Calu3 (cell line): ENCODE data around the gene TMIE. TPM values are rescaled to one million over a fixed set of nuclear protein-coding genes. Genes with fewer than 3 reads are reported as not detected.

Experiments used
- BruUV-seq: library from RNA; stranded (reverse); fragments of 400-500 nt; replicated peaks from 2 replicates; lab custom pipeline; 2021; lab: Mats Ljungman, UMichigan
- CTCF ChIA-PET: fragments of 300-600 bp; sonication (Branson Sonifier 250); formaldehyde crosslinking; loops from one replicate; lab custom pipeline; 2022; ENCODE audit warnings: antibody characterized with exemption; lab: Charles Lee
- DNase-seq: peaks from one replicate; pipeline ENCODE4 v3.0.0; 2022
- H3K27ac Mint-ChIP-seq: one replicate; pipeline ENCODE4 v1.8.0; 2022; ENCODE audit warnings: mixed read lengths; ENCODE audit not compliant: unreplicated experiment
- H3K27me3 Mint-ChIP-seq: one replicate; pipeline ENCODE4 v1.8.0; 2022; ENCODE audit warnings: mixed read lengths; ENCODE audit not compliant: unreplicated experiment
- H3K36me3 Mint-ChIP-seq: one replicate; pipeline ENCODE4 v1.8.0; 2022; ENCODE audit warnings: mild to moderate bottlenecking, moderate library complexity, mixed read lengths; ENCODE audit not compliant: insufficient read depth, unreplicated experiment
- H3K4me1 Mint-ChIP-seq: one replicate; pipeline ENCODE4 v1.8.0; 2022; ENCODE audit warnings: mild to moderate bottlenecking, low read depth, mixed read lengths; ENCODE audit not compliant: unreplicated experiment
- H3K4me3 Mint-ChIP-seq: one replicate; pipeline ENCODE4 v1.8.0; 2022; ENCODE audit warnings: mild to moderate bottlenecking, low read depth, moderate library complexity, mixed read lengths; ENCODE audit not compliant: unreplicated experiment
- H3K9me3 Mint-ChIP-seq: one replicate; pipeline ENCODE4 v1.8.0; 2022; ENCODE audit warnings: low read depth, mixed read lengths; ENCODE audit not compliant: unreplicated experiment
- CTCF ChIP-seq: fragments of 200-600 bp; IDR thresholded peaks from one replicate; pipeline ENCODE4 v1.8.0; 2022; ENCODE audit warnings: antibody characterized with exemption; ENCODE audit not compliant: unreplicated experiment
- intact Hi-C: fragments of 100-400 bp; cut with micrococcal nuclease; formaldehyde crosslinking; loops from one replicate; pipeline ENCODE4 v1.10.0; 2022; ENCODE audit not compliant: unreplicated experiment
- total RNA-seq: library from RNA; stranded (reverse); gene quantifications from 2 replicates; pipeline ENCODE4 v1.2.3, GENCODE V29; 2022

The TMIE gene
- total RNA-seq, 1 experiment from 2014 or later, result 0.26 TPM

- peaks cover 21% of the 10 kb centered on the region for H3K36me3 Mint-ChIP-seq
- H3K27me3 Mint-ChIP-seq, result no peaks in the 10 kb centered on the region
- no peak for TF ChIP-seq CTCF
- no peak for DNase-seq
- no peaks in the 10 kb centered on the region for H3K9me3 Mint-ChIP-seq
- H3K27ac Mint-ChIP-seq, result no peak overlapping the region
- CTCF ChIA-PET, result no interaction called here
- intact Hi-C loops, result no loop called here
- no peak overlapping the region for H3K4me3 Mint-ChIP-seq
- no TSS peak for BruUV-seq
- H3K4me1 Mint-ChIP-seq, result no peaks in the 10 kb centered on the region
Observed at GRCh38 chr3:46677411-46677726, 23.8 kb upstream of the TMIE start.

GRCh38 chr3:46678280-46678679, 22.9 kb upstream of the TMIE start:
- DNase-seq, result no peak
- peaks cover 21% of the 10 kb centered on the region for H3K36me3 Mint-ChIP-seq
- CTCF ChIA-PET, result no interaction called here
- no peaks in the 10 kb centered on the region for H3K27me3 Mint-ChIP-seq
- intact Hi-C loops, result no loop called here
- no peak overlapping the region for H3K4me3 Mint-ChIP-seq
- BruUV-seq, result no TSS peak
- no peaks in the 10 kb centered on the region for H3K4me1 Mint-ChIP-seq
- no peak for TF ChIP-seq CTCF
- H3K27ac Mint-ChIP-seq, result no peak overlapping the region
- no peaks in the 10 kb centered on the region for H3K9me3 Mint-ChIP-seq

- Mint-ChIP-seq H3K27ac (no peak overlapping the region), H3K36me3 (peaks cover 21% of the 10 kb centered on the region), H3K4me3 (no peak overlapping the region), H3K27me3 (no peaks in the 10 kb centered on the region), H3K4me1 (no peaks in the 10 kb centered on the region), H3K9me3 (no peaks in the 10 kb centered on the region)
- no peak for TF ChIP-seq CTCF
- intact Hi-C loops, result no loop called here
- BruUV-seq, result no TSS peak
- no peak for DNase-seq
- CTCF ChIA-PET, result no interaction called here
Observed at GRCh38 chr3:46679681-46680080, 21.5 kb upstream of the TMIE start.

GRCh38 chr3:46680298-46680826, 20.8 kb upstream of the TMIE start:
- CTCF ChIA-PET, result no interaction called here
- DNase-seq, result no peak
- intact Hi-C loops, result no loop called here
- H3K4me3 Mint-ChIP-seq, result no peak overlapping the region
- H3K27me3 Mint-ChIP-seq, result no peaks in the 10 kb centered on the region
- no peaks in the 10 kb centered on the region for H3K4me1 Mint-ChIP-seq
- no peak overlapping the region for H3K27ac Mint-ChIP-seq
- TF ChIP-seq CTCF, result no peak
- BruUV-seq, result no TSS peak
- peaks cover 21% of the 10 kb centered on the region for H3K36me3 Mint-ChIP-seq
- no peaks in the 10 kb centered on the region for H3K9me3 Mint-ChIP-seq

- Mint-ChIP-seq H3K36me3 (peaks cover 21% of the 10 kb centered on the region), H3K4me3 (no peak overlapping the region), H3K27ac (no peak overlapping the region), H3K4me1 (no peaks in the 10 kb centered on the region), H3K9me3 (no peaks in the 10 kb centered on the region), H3K27me3 (no peaks in the 10 kb centered on the region)
- no TSS peak for BruUV-seq
- no peak for DNase-seq
- intact Hi-C loops, result no loop called here
- no peak for TF ChIP-seq CTCF
- CTCF ChIA-PET, result no interaction called here
Observed at GRCh38 chr3:46681387-46681786, 19.8 kb upstream of the TMIE start.
